Breast epithelium (tissue), 3 donors: ENCODE measurements around the gene ANTXRL.
"Not testable (repeated sequence)": the region's sequence is repeated elsewhere in the genome, so short reads cannot be mapped to it uniquely, and the experiment has no call there.

ENCODE experiments used
- POLR2A ChIP-seq: fragments of 450-650 bp; IDR thresholded peaks from one replicate; pipeline ENCODE4 v1.6.1; 2016; ENCODE audit warnings: antibody characterized with exemption, mild to moderate bottlenecking, moderate library complexity
- TF ChIP-seq, protein P1 (sequence below), 3 donors: fragments of 450-650 bp; IDR thresholded peaks; one replicate each; pipeline ENCODE4 v1.5.1; 2016 to 2017; ENCODE audit warnings: antibody characterized with exemption in 3 of 3, mild to moderate bottlenecking in 3 of 3, moderate library complexity in 3 of 3

DNA sequence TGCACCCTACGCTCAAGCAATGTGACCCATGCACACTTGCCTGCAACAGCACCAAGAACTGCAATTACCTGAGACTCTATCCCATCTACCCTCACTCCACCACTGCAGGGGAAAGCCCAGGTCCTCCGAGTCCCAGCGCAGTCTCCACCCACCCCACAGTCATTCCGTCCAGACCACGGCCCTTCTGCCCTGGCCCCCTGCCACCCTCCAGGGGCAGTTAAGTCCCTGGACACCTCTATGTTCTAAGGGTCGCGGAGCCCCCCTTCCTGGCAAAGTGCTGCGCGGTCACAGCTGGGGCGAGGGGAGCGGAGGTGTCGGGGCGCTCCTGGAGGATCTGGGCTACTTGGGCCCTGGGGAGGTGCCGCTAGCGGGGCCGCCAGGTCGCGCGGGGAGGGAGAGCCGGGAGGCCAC lies 4.4 kb upstream of the ANTXRL start:
- TF ChIP-seq, protein P1, sequence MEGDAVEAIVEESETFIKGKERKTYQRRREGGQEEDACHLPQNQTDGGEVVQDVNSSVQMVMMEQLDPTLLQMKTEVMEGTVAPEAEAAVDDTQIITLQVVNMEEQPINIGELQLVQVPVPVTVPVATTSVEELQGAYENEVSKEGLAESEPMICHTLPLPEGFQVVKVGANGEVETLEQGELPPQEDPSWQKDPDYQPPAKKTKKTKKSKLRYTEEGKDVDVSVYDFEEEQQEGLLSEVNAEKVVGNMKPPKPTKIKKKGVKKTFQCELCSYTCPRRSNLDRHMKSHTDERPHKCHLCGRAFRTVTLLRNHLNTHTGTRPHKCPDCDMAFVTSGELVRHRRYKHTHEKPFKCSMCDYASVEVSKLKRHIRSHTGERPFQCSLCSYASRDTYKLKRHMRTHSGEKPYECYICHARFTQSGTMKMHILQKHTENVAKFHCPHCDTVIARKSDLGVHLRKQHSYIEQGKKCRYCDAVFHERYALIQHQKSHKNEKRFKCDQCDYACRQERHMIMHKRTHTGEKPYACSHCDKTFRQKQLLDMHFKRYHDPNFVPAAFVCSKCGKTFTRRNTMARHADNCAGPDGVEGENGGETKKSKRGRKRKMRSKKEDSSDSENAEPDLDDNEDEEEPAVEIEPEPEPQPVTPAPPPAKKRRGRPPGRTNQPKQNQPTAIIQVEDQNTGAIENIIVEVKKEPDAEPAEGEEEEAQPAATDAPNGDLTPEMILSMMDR (IDR thresholded peaks at IDR 0.05) = not testable (repeated sequence)
- not testable (repeated sequence) for TF ChIP-seq POLR2A
